Measurements from ENCODE around the gene PKLR. TPM values are rescaled to one million over a fixed set of nuclear protein-coding genes. Genes with fewer than 3 reads are reported as not detected.

The PKLR gene
- total and polyA plus RNA-seq, 2 of the 4 experiments (the other 2 are of a cell fraction): 0.03 TPM; not detected in 1

- H2BK5ac ChIP-seq (ENCODE audit: low read depth, low read length, poor library complexity, severe bottlenecking): no peak overlapping the region
- no peak overlapping the region for H2AFZ ChIP-seq (replicated peaks; ENCODE audit: low read length, poor library complexity)
- DNase-seq (no peak), ATAC-seq (ENCODE audit: low read depth) (no peak)
- no peak for TF ChIP-seq USF2 (IDR thresholded peaks at IDR 0.05; ENCODE audit: low read depth, low read length)
- no peak for TF ChIP-seq CTCF (conservative IDR thresholded peaks at IDR 0.05; ENCODE audit: low read depth, low read length)
- no peak for TF ChIP-seq CEBPB (IDR thresholded peaks at IDR 0.05; ENCODE audit: low read depth, low read length)
- TF ChIP-seq MXI1 (IDR thresholded peaks at IDR 0.05; ENCODE audit: borderline replicate concordance, low read depth, low read length): no peak
- TF ChIP-seq RAD21 (IDR thresholded peaks at IDR 0.05; ENCODE audit: low read length): no peak
- TF ChIP-seq POLR2A (IDR thresholded peaks at IDR 0.05; ENCODE audit: low read depth, low read length): no peak
- no peak for TF ChIP-seq ELK1 (IDR thresholded peaks at IDR 0.05; ENCODE audit: borderline replicate concordance, low read depth, low read length)
- no peak for TF ChIP-seq RCOR1 (IDR thresholded peaks at IDR 0.05; ENCODE audit: insufficient replicate concordance, low read length)
- TF ChIP-seq CHD1 (IDR thresholded peaks at IDR 0.05; ENCODE audit: low read depth, low read length): no peak
- no peak for TF ChIP-seq MAFK (IDR thresholded peaks at IDR 0.05; ENCODE audit: low read depth, low read length)
- TF ChIP-seq RFX5 (IDR thresholded peaks at IDR 0.05; ENCODE audit: low read depth, low read length): no peak
- no peak for TF ChIP-seq FOS (IDR thresholded peaks at IDR 0.05; ENCODE audit: low read depth, low read length)
- TF ChIP-seq BHLHE40 (IDR thresholded peaks at IDR 0.05; ENCODE audit: low read depth, low read length): no peak
- no peak for TF ChIP-seq NFE2L2 (IDR thresholded peaks at IDR 0.05; ENCODE audit: low read depth, low read length)
- no peak for TF ChIP-seq SMC3 (IDR thresholded peaks at IDR 0.05; ENCODE audit: low read depth, low read length)
- H3K56ac ChIP-seq (ENCODE audit: extremely low read depth, insufficient read depth, low read length): no peak overlapping the region
- CTCF ChIA-PET: no interaction called here
- no peak overlapping the region for H4K91ac ChIP-seq (ENCODE audit: insufficient read depth, low read depth, low read length)
- no peaks in the 10 kb centered on the region for H4K20me1 ChIP-seq (ENCODE audit: insufficient read depth, low read length)
- POLR2A ChIA-PET (ENCODE audit: unreplicated experiment): no interaction called here
- H3K4ac ChIP-seq (ENCODE audit: low read depth, low read length): no peak overlapping the region; the same call in 1 of the 2 replicates
- peaks cover 2% of the 10 kb centered on the region for H3K4me1 ChIP-seq (ENCODE audit: control insufficient read depth, insufficient read depth, low read length)
- TSS peak; percentile 35 for BruUV-seq (replicated peaks)
- no peak overlapping the region for H3K4me3 ChIP-seq (ENCODE audit: insufficient read depth, low read depth, low read length)
- dilution Hi-C loops (cut with HindIII; ENCODE audit: low sequenced_read_pairs, unreplicated experiment): no loop called here
- H3K27ac ChIP-seq (ENCODE audit: insufficient read depth, low read length): no peak overlapping the region
- no peak overlapping the region for H2BK15ac ChIP-seq (ENCODE audit: low read depth, low read length)
- no peak overlapping the region for H4K5ac ChIP-seq (ENCODE audit: low read depth, low read length)
- in situ Hi-C loops (cut with MboI; ENCODE audit: low sequenced_read_pairs): no loop called here
- 95% methylated on average over 8 of the region's 11 CpGs; no CpG with 5 or more reads in 1 of the 2 experiments for whole genome bisulfite sequencing, 2 experiments (ENCODE audit: extremely low coverage in 2 of 2, insufficient read length in 1 of 2)
- H3K18ac ChIP-seq (ENCODE audit: low read depth, low read length): no peak overlapping the region
- H3K36me3 ChIP-seq (ENCODE audit: control insufficient read depth, insufficient read depth, low read length): peaks cover 36% of the 10 kb centered on the region
- no peak overlapping the region for H3K23ac ChIP-seq (ENCODE audit: low read depth, low read length)
- no peak overlapping the region for H2BK120ac ChIP-seq (ENCODE audit: low read depth, low read length)
- H2AK5ac ChIP-seq (ENCODE audit: low read depth, low read length): no peak overlapping the region
- no peak overlapping the region for H2AK9ac ChIP-seq (replicated peaks; ENCODE audit: low read depth, low read length, poor library complexity)
- H3K27me3 ChIP-seq (ENCODE audit: control insufficient read depth, insufficient read depth, low read length): no peaks in the 10 kb centered on the region
- peaks cover 22 to 32% of the 10 kb centered on the region in 2 experiments for H3K79me1 ChIP-seq (ENCODE audit: low read depth in 1 of 2, low read length in 2 of 2)
- H3K9ac ChIP-seq (ENCODE audit: low read depth, low read length): no peak overlapping the region
- no peak overlapping the region for H3K4me2 ChIP-seq (ENCODE audit: low read depth, low read length)
- H4K8ac ChIP-seq (ENCODE audit: low read depth in 2 of 2, low read length in 2 of 2): peak overlapping the region in 1 of 2 experiments; percentile 96; a peak in 2 of 4 replicates
- H3K9me3 ChIP-seq (ENCODE audit: control insufficient read depth, insufficient read depth, low read length): no peaks in the 10 kb centered on the region
- no peak overlapping the region for H2BK20ac ChIP-seq (ENCODE audit: low read depth, low read length)
- peaks cover 4% of the 10 kb centered on the region; the same call in 1 of the 2 replicates for H3K9me1 ChIP-seq (ENCODE audit: insufficient read depth, low read length)
- intact Hi-C loops (cut with micrococcal nuclease): loop anchor here (5.0 kb wide), 1 partner anchor 44 kb away; the partner anchor contains the start of gene FDPS
- H3K14ac ChIP-seq (replicated peaks; ENCODE audit: low read depth, low read length): no peak overlapping the region
These were observed 38.2 kb downstream of the PKLR start for GRCh38 chr1:155263067-155263466.
